PC-9 (cell line): ENCODE measurements around the gene CDK12. TPM values are rescaled to one million over a fixed set of nuclear protein-coding genes. Genes with fewer than 3 reads are reported as not detected.

Experiments used
- BruUV-seq: library from RNA; stranded (reverse); fragments of 400-500 nt; replicated peaks from 2 replicates; lab custom pipeline; 2021; lab: Mats Ljungman, UMichigan
- CTCF ChIA-PET: fragments of 300-600 bp; sonication (Branson Sonifier 250); formaldehyde crosslinking; loops from one replicate; lab custom pipeline; 2022; ENCODE audit warnings: antibody characterized with exemption; lab: Charles Lee
- POLR2A ChIA-PET: fragments of 300-600 bp; sonication (Branson Sonifier 250); formaldehyde crosslinking; loops from one replicate; lab custom pipeline; 2022; ENCODE audit warnings: antibody characterized with exemption; ENCODE audit not compliant: unreplicated experiment; lab: Charles Lee
- DNase-seq, 2 experiments: peaks; one replicate each; pipeline versions ENCODE4 v3.0.0 to v3.0.0-alpha.2; 2015 to 2022; ENCODE audit warnings: mixed read lengths in 1 of 2
- H2AFZ ChIP-seq: fragments of 200-600 bp; sonication (generic); 2 replicates; pipeline ENCODE4 v1.8.1; 2017; ENCODE audit warnings: antibody characterized with exemption
- H3F3A ChIP-seq: fragments of 200-600 bp; sonication (generic); 2 replicates; pipeline ENCODE4 v1.8.1; 2017; ENCODE audit warnings: antibody characterized with exemption, mild to moderate bottlenecking, low read depth; ENCODE audit not compliant: insufficient read depth
- H3K27ac ChIP-seq: fragments of 200-600 bp; sonication (generic); 2 replicates; pipeline ENCODE4 v1.6.1; 2016; ENCODE audit warnings: mixed run types
- H3K27me3 ChIP-seq: fragments of 200-600 bp; sonication (generic); 2 replicates; pipeline ENCODE4 v1.6.1; 2016; ENCODE audit warnings: low read depth, mixed run types; ENCODE audit not compliant: insufficient read depth
- H3K36me3 ChIP-seq: fragments of 200-600 bp; sonication (generic); 2 replicates; pipeline ENCODE4 v1.6.1; 2016; ENCODE audit warnings: low read depth, mixed run types
- H3K4me1 ChIP-seq: fragments of 200-600 bp; sonication (generic); replicated peaks from 2 replicates; pipeline ENCODE4 v1.6.1; 2016; ENCODE audit warnings: mixed run types; ENCODE audit not compliant: insufficient read depth
- H3K4me2 ChIP-seq: fragments of 200-600 bp; sonication (generic); 2 replicates; pipeline ENCODE4 v1.6.1; 2017; ENCODE audit warnings: mixed run types
- H3K4me3 ChIP-seq: fragments of 200-600 bp; sonication (generic); 2 replicates; pipeline ENCODE4 v1.6.1; 2016; ENCODE audit warnings: mixed run types
- H3K79me2 ChIP-seq: fragments of 200-600 bp; sonication (generic); 2 replicates; pipeline ENCODE4 v1.6.1; 2017; ENCODE audit warnings: low read depth, mixed run types
- H3K9me2 ChIP-seq: fragments of 200-600 bp; sonication (generic); 2 replicates; pipeline ENCODE4 v1.8.1; 2017; ENCODE audit warnings: mild to moderate bottlenecking; ENCODE audit not compliant: insufficient read depth
- H3K9me3 ChIP-seq: fragments of 200-600 bp; sonication (generic); 2 replicates; pipeline ENCODE4 v1.8.1; 2016; ENCODE audit warnings: low read depth; ENCODE audit not compliant: insufficient read depth
- H4K20me1 ChIP-seq: fragments of 200-600 bp; sonication (generic); 2 replicates; pipeline ENCODE4 v1.8.1; 2017; ENCODE audit not compliant: insufficient read depth
- EZH2 ChIP-seq: fragments of 200-600 bp; sonication (generic); IDR thresholded peaks from 2 replicates; pipeline ENCODE4 v1.8.0; 2017; ENCODE audit warnings: antibody characterized with exemption, low read depth
- intact Hi-C: fragments of 100-400 bp; cut with micrococcal nuclease; formaldehyde crosslinking; loops from one replicate; pipeline ENCODE4 v1.10.0; 2022; ENCODE audit not compliant: unreplicated experiment
- total RNA-seq: library from RNA; stranded (reverse); gene quantifications from 2 replicates; pipeline ENCODE4 v1.2.3, GENCODE V29; 2021
- TF ChIP-seq, protein P1 (sequence below): fragments of 200-600 bp; sonication (generic); conservative IDR thresholded peaks from 2 replicates; pipeline ENCODE4 v1.6.1; 2017; ENCODE audit warnings: mixed run types, antibody characterized with exemption, mild to moderate bottlenecking, moderate library complexity

CDK12 gene
- total RNA-seq, 1 experiment from 2014 or later: 64.3 TPM

DNA sequence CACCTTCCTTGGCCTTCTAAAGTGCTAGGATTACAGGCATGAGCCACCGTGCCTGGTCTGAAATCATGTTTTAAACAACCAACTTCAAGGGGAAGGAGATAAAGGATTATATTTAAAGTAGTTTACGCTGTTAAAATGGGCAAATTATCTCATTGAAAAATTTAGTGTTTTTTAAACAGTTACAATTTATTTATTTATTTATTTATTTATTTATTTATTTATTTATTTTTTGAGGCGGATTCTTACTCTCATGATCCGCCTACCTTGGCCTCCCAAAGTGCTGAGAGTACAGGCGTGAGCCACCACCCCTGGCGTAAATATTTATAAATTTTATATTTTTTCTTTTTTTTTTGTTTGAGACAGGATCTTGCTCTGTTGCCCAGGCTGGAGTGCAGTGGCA is 22.2 kb downstream of the CDK12 start:
- H3K9me3 ChIP-seq: no peaks in the 10 kb centered on the region
- no peak overlapping the region for H3K27ac ChIP-seq
- intact Hi-C loops: no loop called here
- no peaks in the 10 kb centered on the region for H3K27me3 ChIP-seq
- peaks cover 51% of the 10 kb centered on the region for H3F3A ChIP-seq
- peaks cover 29% of the 10 kb centered on the region for H3K79me2 ChIP-seq
- ChIA-PET CTCF (no interaction called here), POLR2A (no interaction called here)
- no peak for TF ChIP-seq EZH2
- TF ChIP-seq, protein P1, sequence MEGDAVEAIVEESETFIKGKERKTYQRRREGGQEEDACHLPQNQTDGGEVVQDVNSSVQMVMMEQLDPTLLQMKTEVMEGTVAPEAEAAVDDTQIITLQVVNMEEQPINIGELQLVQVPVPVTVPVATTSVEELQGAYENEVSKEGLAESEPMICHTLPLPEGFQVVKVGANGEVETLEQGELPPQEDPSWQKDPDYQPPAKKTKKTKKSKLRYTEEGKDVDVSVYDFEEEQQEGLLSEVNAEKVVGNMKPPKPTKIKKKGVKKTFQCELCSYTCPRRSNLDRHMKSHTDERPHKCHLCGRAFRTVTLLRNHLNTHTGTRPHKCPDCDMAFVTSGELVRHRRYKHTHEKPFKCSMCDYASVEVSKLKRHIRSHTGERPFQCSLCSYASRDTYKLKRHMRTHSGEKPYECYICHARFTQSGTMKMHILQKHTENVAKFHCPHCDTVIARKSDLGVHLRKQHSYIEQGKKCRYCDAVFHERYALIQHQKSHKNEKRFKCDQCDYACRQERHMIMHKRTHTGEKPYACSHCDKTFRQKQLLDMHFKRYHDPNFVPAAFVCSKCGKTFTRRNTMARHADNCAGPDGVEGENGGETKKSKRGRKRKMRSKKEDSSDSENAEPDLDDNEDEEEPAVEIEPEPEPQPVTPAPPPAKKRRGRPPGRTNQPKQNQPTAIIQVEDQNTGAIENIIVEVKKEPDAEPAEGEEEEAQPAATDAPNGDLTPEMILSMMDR: no peak
- H3K36me3 ChIP-seq: peaks cover 22% of the 10 kb centered on the region; the same call in 1 of the 2 replicates
- no peak overlapping the region for H3K4me3 ChIP-seq
- no peak for DNase-seq
- no peaks in the 10 kb centered on the region for H3K9me2 ChIP-seq
- H3K4me2 ChIP-seq: no peak overlapping the region
- H4K20me1 ChIP-seq: peaks cover 14% of the 10 kb centered on the region; the same call in 1 of the 2 replicates
- BruUV-seq: no TSS peak
- H2AFZ ChIP-seq: no peak overlapping the region
- peaks cover 35% of the 10 kb centered on the region for H3K4me1 ChIP-seq

DNA sequence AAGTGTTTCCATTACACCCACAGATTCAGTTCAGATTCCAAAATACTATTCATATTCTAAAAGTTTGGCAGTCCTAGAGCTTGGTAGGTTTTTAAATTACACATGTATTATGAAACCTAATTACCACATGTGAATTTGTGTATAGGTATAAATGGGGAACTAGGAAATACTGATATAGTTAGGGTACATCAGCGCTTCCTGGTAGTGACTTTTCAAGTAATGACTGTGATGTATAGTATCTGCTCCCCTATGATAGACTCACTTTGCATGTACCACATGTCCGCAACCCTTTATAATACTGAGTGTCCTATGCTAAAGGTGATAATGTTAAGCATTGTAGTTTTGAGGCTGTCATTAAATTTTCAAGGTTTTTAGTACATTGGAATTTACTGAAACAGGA is 22.9 kb downstream of the CDK12 start:
- POLR2A ChIA-PET: no interaction called here
- H3K4me3 ChIP-seq: no peak overlapping the region
- peaks cover 25% of the 10 kb centered on the region; the same call in 1 of the 2 replicates for H3K36me3 ChIP-seq
- H3K4me2 ChIP-seq: no peak overlapping the region
- peak overlapping the region; percentile 92 for H3K27ac ChIP-seq
- TF ChIP-seq, protein P1: no peak
- TF ChIP-seq EZH2: no peak
- CTCF ChIA-PET: no interaction called here
- DNase-seq: no peak
- H3F3A ChIP-seq: peaks cover 51% of the 10 kb centered on the region
- intact Hi-C loops: no loop called here
- H3K4me1 ChIP-seq: peaks cover 35% of the 10 kb centered on the region
- no peaks in the 10 kb centered on the region for H3K27me3 ChIP-seq
- H3K79me2 ChIP-seq: peaks cover 34% of the 10 kb centered on the region
- H2AFZ ChIP-seq: no peak overlapping the region
- H3K9me2 ChIP-seq: no peaks in the 10 kb centered on the region
- peaks cover 18% of the 10 kb centered on the region; the same call in 1 of the 2 replicates for H4K20me1 ChIP-seq
- H3K9me3 ChIP-seq: no peaks in the 10 kb centered on the region
- no TSS peak for BruUV-seq

DNA sequence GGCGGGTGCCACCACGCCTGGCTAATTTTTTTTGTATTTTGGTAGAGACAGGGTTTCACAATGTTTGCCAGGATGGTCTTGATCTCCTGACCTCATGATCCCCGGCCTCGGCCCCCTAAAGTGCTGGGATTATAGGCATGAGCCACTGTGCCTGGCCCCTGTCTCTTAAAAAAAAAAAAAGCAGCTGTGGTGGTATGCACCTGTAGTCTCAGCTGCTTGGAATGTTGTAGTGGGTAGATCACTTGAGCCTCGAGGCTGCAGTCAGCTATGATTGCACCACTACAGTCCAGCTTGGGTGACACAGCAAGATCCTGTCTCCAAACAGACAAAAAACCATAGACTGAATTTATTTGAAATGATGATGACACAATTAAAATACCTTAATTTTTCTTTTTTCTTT is 24.3 kb downstream of the CDK12 start:
- no peak overlapping the region for H3K4me3 ChIP-seq
- H3K27ac ChIP-seq: peak overlapping the region; percentile 92
- H3K4me2 ChIP-seq: peak overlapping the region; percentile 65
- H3K4me1 ChIP-seq: peaks cover 35% of the 10 kb centered on the region
- peaks cover 7% of the 10 kb centered on the region; the same call in 1 of the 2 replicates for H4K20me1 ChIP-seq
- BruUV-seq: no TSS peak
- no peaks in the 10 kb centered on the region for H3K9me2 ChIP-seq
- H3K9me3 ChIP-seq: no peaks in the 10 kb centered on the region
- no peaks in the 10 kb centered on the region for H3K27me3 ChIP-seq
- CTCF ChIA-PET: interaction anchor here (0.6 to 0.7 kb wide), 4 partner anchors 14 to 527 kb away, joined by 3 to 9 read pairs (median 5); no protein-coding TSS in a partner anchor
- no peak overlapping the region for H2AFZ ChIP-seq
- no peak for TF ChIP-seq EZH2
- TF ChIP-seq, protein P1: no peak
- peaks cover 45% of the 10 kb centered on the region for H3F3A ChIP-seq
- intact Hi-C loops: loop anchor here (1.0 to 5.0 kb wide), 2 partner anchors 24 to 33 kb away; partner anchors contain the start of genes CDK12 and MED1
- H3K79me2 ChIP-seq: peaks cover 34% of the 10 kb centered on the region
- POLR2A ChIA-PET: interaction anchor here (0.6 to 1.0 kb wide), 4 partner anchors 25 to 251 kb away, joined by 4 to 30 read pairs (median 16); partner anchors contain the start of genes CDK12 and STARD3
- H3K36me3 ChIP-seq: peaks cover 25% of the 10 kb centered on the region
- DNase-seq: peak; percentile 73 to 97
